ENCODE measurements around the gene DNPH1. TPM values are rescaled to one million over a fixed set of nuclear protein-coding genes. Genes with fewer than 3 reads are reported as not detected.

DNPH1 gene
- total RNA-seq, 1 experiment from 2014 or later, result 91.0 TPM

DNA sequence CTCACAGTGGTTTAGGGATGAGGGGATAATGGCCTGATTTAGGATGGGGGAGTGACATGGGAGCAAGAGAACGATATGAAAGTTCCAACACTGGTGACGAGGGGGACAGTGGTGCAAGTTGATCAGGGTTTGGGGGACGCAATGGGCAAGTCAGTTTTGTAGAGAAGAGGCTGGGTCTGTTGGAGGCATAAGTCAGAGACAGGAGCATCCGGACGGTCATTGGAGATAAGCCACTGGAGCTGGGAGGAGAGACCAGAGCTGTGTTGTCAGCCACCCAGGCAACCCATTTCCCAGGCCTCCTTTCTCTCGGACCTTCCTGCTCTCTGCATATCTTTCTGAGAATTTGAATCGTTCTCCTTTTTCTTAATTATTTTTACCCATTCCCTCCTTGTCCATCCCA lies 9.5 kb downstream of the DNPH1 start:
- no peaks in the 10 kb centered on the region for H3K27me3 Mint-ChIP-seq (ENCODE audit: insufficient read depth, unreplicated experiment)
- peaks cover 18% of the 10 kb centered on the region for H3K4me1 Mint-ChIP-seq (ENCODE audit: insufficient read depth, unreplicated experiment)
- no peak overlapping the region for H3K27ac Mint-ChIP-seq (ENCODE audit: low read depth, unreplicated experiment)
- H3K36me3 Mint-ChIP-seq (ENCODE audit: insufficient read depth, unreplicated experiment), result peaks cover 47% of the 10 kb centered on the region
- no peak for DNase-seq (ENCODE audit: unreplicated experiment)
- intact Hi-C loops (cut with micrococcal nuclease), result no loop called here
- H3K4me3 Mint-ChIP-seq (ENCODE audit: unreplicated experiment), result no peak overlapping the region
- BruUV-seq (replicated peaks), result no TSS peak
- ChIA-PET CTCF (interaction anchor here (1.3 kb wide), 1 partner anchor 9 kb away, joined by 7 read pairs; the partner anchor contains the start of gene DNPH1), POLR2A (interaction anchor here (0.8 to 1.5 kb wide), 3 partner anchors 9 to 35 kb away, joined by 3 to 6 read pairs (median 3); partner anchors contain the start of gene DNPH1)
- TF ChIP-seq, protein P1, sequence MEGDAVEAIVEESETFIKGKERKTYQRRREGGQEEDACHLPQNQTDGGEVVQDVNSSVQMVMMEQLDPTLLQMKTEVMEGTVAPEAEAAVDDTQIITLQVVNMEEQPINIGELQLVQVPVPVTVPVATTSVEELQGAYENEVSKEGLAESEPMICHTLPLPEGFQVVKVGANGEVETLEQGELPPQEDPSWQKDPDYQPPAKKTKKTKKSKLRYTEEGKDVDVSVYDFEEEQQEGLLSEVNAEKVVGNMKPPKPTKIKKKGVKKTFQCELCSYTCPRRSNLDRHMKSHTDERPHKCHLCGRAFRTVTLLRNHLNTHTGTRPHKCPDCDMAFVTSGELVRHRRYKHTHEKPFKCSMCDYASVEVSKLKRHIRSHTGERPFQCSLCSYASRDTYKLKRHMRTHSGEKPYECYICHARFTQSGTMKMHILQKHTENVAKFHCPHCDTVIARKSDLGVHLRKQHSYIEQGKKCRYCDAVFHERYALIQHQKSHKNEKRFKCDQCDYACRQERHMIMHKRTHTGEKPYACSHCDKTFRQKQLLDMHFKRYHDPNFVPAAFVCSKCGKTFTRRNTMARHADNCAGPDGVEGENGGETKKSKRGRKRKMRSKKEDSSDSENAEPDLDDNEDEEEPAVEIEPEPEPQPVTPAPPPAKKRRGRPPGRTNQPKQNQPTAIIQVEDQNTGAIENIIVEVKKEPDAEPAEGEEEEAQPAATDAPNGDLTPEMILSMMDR (IDR thresholded peaks at IDR 0.05; ENCODE audit: unreplicated experiment), result no peak
- no peaks in the 10 kb centered on the region for H3K9me3 Mint-ChIP-seq (ENCODE audit: unreplicated experiment)

DNA sequence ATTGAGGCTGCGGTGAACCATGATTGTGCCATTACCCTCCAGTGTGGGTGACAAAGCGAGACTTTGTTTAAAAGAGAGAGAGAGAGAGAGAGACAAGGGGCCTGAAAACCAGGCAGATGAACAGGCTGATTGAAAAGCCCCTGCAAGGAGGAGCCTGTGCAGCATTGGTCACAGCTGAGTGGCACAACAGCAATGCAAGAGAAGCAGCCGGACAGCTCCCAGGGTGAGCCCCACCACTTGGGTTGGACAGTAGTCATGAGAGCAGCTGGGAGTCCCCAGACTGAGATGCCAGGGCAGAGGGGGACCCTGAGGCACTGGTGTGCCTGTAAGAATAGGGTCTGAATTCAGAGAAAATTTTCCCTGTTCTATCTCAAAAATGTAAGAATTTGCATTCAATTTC lies 10.2 kb downstream of the DNPH1 start:
- H3K27me3 Mint-ChIP-seq (ENCODE audit: insufficient read depth, unreplicated experiment), result no peaks in the 10 kb centered on the region
- TF ChIP-seq, protein P1 (IDR thresholded peaks at IDR 0.05; ENCODE audit: unreplicated experiment), result no peak
- BruUV-seq (replicated peaks), result no TSS peak
- POLR2A ChIA-PET, result interaction anchor here (0.8 kb wide), 1 partner anchor 8 kb away, joined by 3 read pairs; no protein-coding TSS in a partner anchor
- H3K4me3 Mint-ChIP-seq (ENCODE audit: unreplicated experiment), result no peak overlapping the region
- DNase-seq (ENCODE audit: unreplicated experiment), result no peak
- H3K27ac Mint-ChIP-seq (ENCODE audit: low read depth, unreplicated experiment), result no peak overlapping the region
- peaks cover 47% of the 10 kb centered on the region for H3K36me3 Mint-ChIP-seq (ENCODE audit: insufficient read depth, unreplicated experiment)
- CTCF ChIA-PET, result interaction anchor here (0.5 to 1.8 kb wide), 4 partner anchors 10 to 127 kb away, joined by 3 to 4 read pairs (median 4); partner anchors contain the start of gene CRIP3
- H3K4me1 Mint-ChIP-seq (ENCODE audit: insufficient read depth, unreplicated experiment), result peaks cover 18% of the 10 kb centered on the region
- H3K9me3 Mint-ChIP-seq (ENCODE audit: unreplicated experiment), result no peaks in the 10 kb centered on the region
- intact Hi-C loops (cut with micrococcal nuclease), result no loop called here

DNA sequence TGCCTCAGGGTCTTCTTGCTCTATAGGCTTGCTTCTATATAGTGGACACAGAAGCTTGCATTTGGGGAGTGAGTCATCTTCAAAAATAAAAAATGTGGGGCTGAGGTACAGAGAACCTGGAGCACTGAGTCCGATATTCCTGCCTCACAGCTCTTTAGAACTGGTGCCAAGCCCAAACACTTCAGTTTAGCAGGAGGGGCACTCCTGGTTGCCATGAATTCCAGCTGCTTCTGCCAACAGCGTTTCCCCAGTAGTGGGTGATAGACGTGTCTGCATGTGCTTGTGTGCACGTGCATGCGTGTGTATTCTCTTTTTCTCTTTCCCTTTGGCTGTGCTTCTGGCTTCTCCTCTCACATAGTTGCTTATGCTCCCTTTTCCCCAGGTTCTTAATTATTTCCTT lies 11.9 kb downstream of the DNPH1 start:
- H3K4me3 Mint-ChIP-seq (ENCODE audit: unreplicated experiment), result no peak overlapping the region
- peaks cover 12% of the 10 kb centered on the region for H3K4me1 Mint-ChIP-seq (ENCODE audit: insufficient read depth, unreplicated experiment)
- H3K27ac Mint-ChIP-seq (ENCODE audit: low read depth, unreplicated experiment), result no peak overlapping the region
- ChIA-PET POLR2A (interaction anchor here (1.3 kb wide), 1 partner anchor 11 kb away, joined by 6 read pairs; no protein-coding TSS in a partner anchor), CTCF (interaction anchor here (0.8 to 1.4 kb wide), 4 partner anchors 11 to 91 kb away, joined by 3 to 4 read pairs (median 4); partner anchors contain the start of genes CRIP3 and DNPH1)
- BruUV-seq (replicated peaks), result no TSS peak
- no peaks in the 10 kb centered on the region for H3K9me3 Mint-ChIP-seq (ENCODE audit: unreplicated experiment)
- peaks cover 47% of the 10 kb centered on the region for H3K36me3 Mint-ChIP-seq (ENCODE audit: insufficient read depth, unreplicated experiment)
- intact Hi-C loops (cut with micrococcal nuclease), result no loop called here
- TF ChIP-seq, protein P1 (IDR thresholded peaks at IDR 0.05; ENCODE audit: unreplicated experiment), result no peak
- no peak for DNase-seq (ENCODE audit: unreplicated experiment)
- H3K27me3 Mint-ChIP-seq (ENCODE audit: insufficient read depth, unreplicated experiment), result no peaks in the 10 kb centered on the region

DNA sequence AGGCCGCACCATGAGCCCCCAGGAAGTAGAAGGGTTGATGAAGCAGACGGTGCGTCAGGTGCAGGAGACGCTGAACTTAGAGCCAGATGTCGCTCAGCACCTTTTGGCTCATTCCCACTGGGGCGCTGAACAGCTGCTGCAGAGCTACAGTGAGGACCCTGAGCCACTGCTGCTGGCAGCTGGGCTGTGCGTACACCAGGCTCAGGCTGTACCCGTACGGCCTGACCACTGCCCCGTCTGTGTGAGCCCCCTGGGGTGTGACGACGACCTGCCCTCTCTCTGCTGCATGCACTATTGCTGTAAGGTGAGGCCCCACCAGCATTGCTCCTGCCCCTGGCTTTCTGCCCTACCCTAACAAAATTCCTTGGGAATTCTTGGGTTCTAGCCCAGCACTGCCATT lies 13.1 kb downstream of the DNPH1 start:
- Mint-ChIP-seq H3K4me1 (ENCODE audit: insufficient read depth, unreplicated experiment) (peaks cover 4% of the 10 kb centered on the region), H3K27me3 (ENCODE audit: insufficient read depth, unreplicated experiment) (no peaks in the 10 kb centered on the region), H3K36me3 (ENCODE audit: insufficient read depth, unreplicated experiment) (peaks cover 40% of the 10 kb centered on the region), H3K4me3 (ENCODE audit: unreplicated experiment) (no peak overlapping the region), H3K27ac (ENCODE audit: low read depth, unreplicated experiment) (no peak overlapping the region), H3K9me3 (ENCODE audit: unreplicated experiment) (no peaks in the 10 kb centered on the region)
- ChIA-PET CTCF (no interaction called here), POLR2A (no interaction called here)
- intact Hi-C loops (cut with micrococcal nuclease), result no loop called here
- DNase-seq (ENCODE audit: unreplicated experiment), result no peak
- TF ChIP-seq, protein P1 (IDR thresholded peaks at IDR 0.05; ENCODE audit: unreplicated experiment), result no peak
- BruUV-seq (replicated peaks), result no TSS peak
